ENCODE data around the gene COL1A2. TPM values are rescaled to one million over a fixed set of nuclear protein-coding genes. Genes with fewer than 3 reads are reported as not detected.

The COL1A2 gene
- total and polyA plus RNA-seq, 2 of the 13 experiments (the other 11 are each of a cell fraction or from before 2014, with no cell fraction given), result not detected

GRCh38 chr7:94445696-94446194, 51.0 kb downstream of the COL1A2 start (continued):
- TF ChIP-seq NR2F1 (CRISPR knock-in tag; IDR thresholded peaks at IDR 0.05), result 0 out of 4 replicates have a peak, but pooled peaks have one; percentile 36 to 50
- TF ChIP-seq GATAD2A (CRISPR knock-in tag; IDR thresholded peaks at IDR 0.05), result peak; percentile 75
- no peak for TF ChIP-seq IKZF1 (IDR thresholded peaks at IDR 0.05)
- TF ChIP-seq SIX4 (CRISPR knock-in tag; IDR thresholded peaks at IDR 0.05), result 0 out of 2 replicates have a peak, but pooled peaks have one; percentile 15
- TF ChIP-seq ZSCAN5A (CRISPR knock-in tag; IDR thresholded peaks at IDR 0.05; ENCODE audit: borderline replicate concordance), result peak; percentile 71; the same call in 1 of the 2 replicates
- peak; percentile 91 for TF ChIP-seq PAXIP1 (CRISPR knock-in tag; conservative IDR thresholded peaks at IDR 0.05)
- TF ChIP-seq FOXP4 (CRISPR knock-in tag; IDR thresholded peaks at IDR 0.05), result peak; percentile 18; the same call in 1 of the 2 replicates
- peak; percentile 83 for TF ChIP-seq HNF4G (IDR thresholded peaks at IDR 0.05; ENCODE audit: borderline replicate concordance, low read depth, low read length)
- peak; percentile 79; the same call in 1 of the 2 replicates for TF ChIP-seq HNF4G (CRISPR knock-in tag; IDR thresholded peaks at IDR 0.05; ENCODE audit: borderline replicate concordance, low read depth)
- TF ChIP-seq ZNF367 (CRISPR knock-in tag; IDR thresholded peaks at IDR 0.05; ENCODE audit: borderline replicate concordance), result no peak
- peak; percentile 43; the same call in 1 of the 2 replicates for TF ChIP-seq ISL2 (CRISPR knock-in tag; IDR thresholded peaks at IDR 0.05)
- TF ChIP-seq KAT8 (CRISPR knock-in tag; IDR thresholded peaks at IDR 0.05), result peak; percentile 54
- TF ChIP-seq ZNF816 (CRISPR knock-in tag; IDR thresholded peaks at IDR 0.05; ENCODE audit: borderline replicate concordance), result no peak
- TF ChIP-seq HMGXB4 (CRISPR knock-in tag; IDR thresholded peaks at IDR 0.05; ENCODE audit: borderline replicate concordance in 1 of 2, low read depth in 1 of 2), result no peak
- TF ChIP-seq SOX6 (IDR thresholded peaks at IDR 0.05), result no peak
- TF ChIP-seq SOX6 (CRISPR knock-in tag; IDR thresholded peaks at IDR 0.05), result peak; percentile 45; the same call in 1 of the 2 replicates
